Gastrocnemius medialis (tissue), 4 donors: ENCODE results near the gene PPP4R3C. TPM values are rescaled to one million over a fixed set of nuclear protein-coding genes. Genes with fewer than 3 reads are reported as not detected.
"Not testable (repeated sequence)": the region's sequence is repeated elsewhere in the genome, so short reads cannot be mapped to it uniquely, and the experiment has no call there.

Experiments
- ATAC-seq, 2 donors: fragments of 150-250 bp; one replicate each; pipeline ENCODE4 v1.9.1; 2016
- DNase-seq, 2 donors: peaks; one replicate each; pipeline ENCODE4 v3.0.0-alpha.2; 2019
- H3K27ac ChIP-seq, 4 donors: fragments of 200-600 bp; sonication (generic); 1 replicate in 1 of 4; 2 replicates in 3 of 4; pipeline ENCODE4 v1.5.1; 2016 to 2018; ENCODE audit warnings: mild to moderate bottlenecking in 2 of 4, moderate library complexity in 1 of 4
- H3K27me3 ChIP-seq, 3 donors: fragments of 200-600 bp; sonication (generic) in 2 of 3; 1 replicate in 1 of 3; 2 replicates in 2 of 3; pipeline versions ENCODE4 v1.5.1 to v1.6.0; 2016 to 2019; ENCODE audit warnings: mild to moderate bottlenecking in 1 of 3, moderate library complexity in 1 of 3
- H3K36me3 ChIP-seq, 2 donors: fragments of 200-600 bp; sonication (generic) in 1 of 2; one replicate each; pipeline ENCODE4 v1.5.1; 2017 to 2018
- H3K4me1 ChIP-seq, 2 donors: fragments of 200-600 bp; sonication (generic) in 1 of 2; one replicate each; pipeline ENCODE4 v1.5.1; 2016 to 2017; ENCODE audit warnings: mild to moderate bottlenecking in 2 of 2
- H3K4me3 ChIP-seq, 4 donors: fragments of 200-600 bp; sonication (generic) in 3 of 4; 1 replicate in 1 of 4; 2 replicates in 3 of 4; pipeline ENCODE4 v1.5.1; 2016 to 2019; ENCODE audit warnings: mild to moderate bottlenecking in 2 of 4
- H3K9me3 ChIP-seq, 3 donors: fragments of 200-600 bp; sonication (generic) in 2 of 3; 1 replicate in 1 of 3; 2 replicates in 2 of 3; pipeline ENCODE4 v1.5.1; 2016 to 2019
- POLR2A ChIP-seq, 2 donors: fragments of 450-650 bp; IDR thresholded peaks; one replicate each; pipeline ENCODE4 v1.6.1; 2017; ENCODE audit warnings: antibody characterized with exemption in 2 of 2, mild to moderate bottlenecking in 2 of 2, moderate library complexity in 2 of 2
- in situ Hi-C, 4 donors: fragments of 200-750 bp; cut with MboI; loops; one replicate each; pipeline versions ENCODE4 v1.15.0 to v1.8.0; 2017; ENCODE audit warnings: low sequenced_read_pairs in 4 of 4
- intact Hi-C: fragments of 100-400 bp; cut with DNase I; formaldehyde crosslinking; loops from one replicate; pipeline ENCODE4 v1.15.1; 2023; ENCODE audit warnings: low total_unique reads
- total RNA-seq, 4 donors: library from RNA; depleted of rRNA; stranded (reverse); fragments of >200 nt; gene quantifications; one replicate each; pipeline versions ENCODE4 v1.1.0 to v1.2.3, GENCODE V29; 2016
- TF ChIP-seq, protein P1 (sequence below), 5 experiments: fragments of 450-650 bp in 3 of 5; fragments of 200-600 bp in 2 of 5; sonication (generic) in 2 of 5; IDR thresholded peaks in 4 of 5; conservative IDR thresholded peaks in 1 of 5; 1 replicate in 4 of 5; 2 replicates in 1 of 5; pipeline ENCODE4 v1.5.1; 2016 to 2019; ENCODE audit warnings: antibody characterized with exemption in 5 of 5, mild to moderate bottlenecking in 3 of 5, moderate library complexity in 3 of 5

Gene PPP4R3C
- total RNA-seq, 4 donors from 2014 or later: not detected

DNA sequence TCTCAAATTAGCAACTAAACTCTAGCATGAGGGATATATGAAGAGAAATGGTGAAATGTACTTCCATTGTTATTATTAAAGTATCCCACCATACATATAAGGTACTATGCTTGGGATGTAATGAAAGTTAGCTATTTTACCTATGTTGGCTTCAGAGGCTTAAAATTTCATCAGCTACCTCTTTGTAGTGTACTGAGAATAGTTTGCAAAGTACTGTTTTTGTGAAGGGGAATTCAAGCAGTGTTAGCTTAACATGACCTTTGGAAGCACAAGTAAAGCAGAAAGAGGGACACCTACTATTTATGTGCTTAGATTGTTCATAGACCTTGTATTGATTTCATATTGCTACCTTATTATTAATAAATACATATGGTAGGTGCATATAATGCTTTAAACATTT lies 11.8 kb downstream of the PPP4R3C start:
- H3K27me3 ChIP-seq: no peaks in the 10 kb centered on the region
- H3K9me3 ChIP-seq: no peaks in the 10 kb centered on the region
- no peaks in the 10 kb centered on the region for H3K4me1 ChIP-seq
- intact Hi-C loops: no loop called here
- DNase-seq (no peak), ATAC-seq (no peak)
- TF ChIP-seq, protein P1, sequence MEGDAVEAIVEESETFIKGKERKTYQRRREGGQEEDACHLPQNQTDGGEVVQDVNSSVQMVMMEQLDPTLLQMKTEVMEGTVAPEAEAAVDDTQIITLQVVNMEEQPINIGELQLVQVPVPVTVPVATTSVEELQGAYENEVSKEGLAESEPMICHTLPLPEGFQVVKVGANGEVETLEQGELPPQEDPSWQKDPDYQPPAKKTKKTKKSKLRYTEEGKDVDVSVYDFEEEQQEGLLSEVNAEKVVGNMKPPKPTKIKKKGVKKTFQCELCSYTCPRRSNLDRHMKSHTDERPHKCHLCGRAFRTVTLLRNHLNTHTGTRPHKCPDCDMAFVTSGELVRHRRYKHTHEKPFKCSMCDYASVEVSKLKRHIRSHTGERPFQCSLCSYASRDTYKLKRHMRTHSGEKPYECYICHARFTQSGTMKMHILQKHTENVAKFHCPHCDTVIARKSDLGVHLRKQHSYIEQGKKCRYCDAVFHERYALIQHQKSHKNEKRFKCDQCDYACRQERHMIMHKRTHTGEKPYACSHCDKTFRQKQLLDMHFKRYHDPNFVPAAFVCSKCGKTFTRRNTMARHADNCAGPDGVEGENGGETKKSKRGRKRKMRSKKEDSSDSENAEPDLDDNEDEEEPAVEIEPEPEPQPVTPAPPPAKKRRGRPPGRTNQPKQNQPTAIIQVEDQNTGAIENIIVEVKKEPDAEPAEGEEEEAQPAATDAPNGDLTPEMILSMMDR (IDR thresholded peaks at IDR 0.05 in 4 of 5, conservative IDR thresholded peaks at IDR 0.05 in 1 of 5): no peak
- TF ChIP-seq POLR2A (IDR thresholded peaks at IDR 0.05): no peak
- in situ Hi-C loops: no loop called here
- H3K4me3 ChIP-seq: no peak overlapping the region
- H3K27ac ChIP-seq: no peak overlapping the region
- no peaks in the 10 kb centered on the region for H3K36me3 ChIP-seq

DNA sequence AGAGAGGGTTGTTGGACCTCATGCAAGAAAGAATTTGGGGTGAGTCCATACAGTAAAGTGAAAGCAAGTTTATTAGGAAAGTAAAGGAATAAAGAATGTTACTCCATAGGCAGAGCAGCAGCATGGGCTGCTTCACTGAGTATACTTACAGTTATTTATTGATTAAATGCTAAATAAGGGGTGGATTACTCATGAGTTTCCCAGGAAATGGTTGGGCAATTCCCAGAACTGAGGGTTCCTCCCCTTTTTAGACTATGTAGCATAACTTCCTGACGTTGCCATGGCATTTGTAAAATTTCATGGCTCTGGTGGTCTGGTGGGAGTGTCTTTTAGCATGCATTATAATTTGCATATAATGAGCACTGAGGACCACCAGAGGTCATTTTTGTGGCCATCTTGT lies 16.7 kb downstream of the PPP4R3C start:
- DNase-seq (no peak), ATAC-seq (no peak)
- Histone ChIP-seq H3K36me3 (no peaks in the 10 kb centered on the region), H3K4me1 (no peaks in the 10 kb centered on the region), H3K27ac (no peak overlapping the region), H3K4me3 (no peak overlapping the region), H3K9me3 (no peaks in the 10 kb centered on the region), H3K27me3 (no peaks in the 10 kb centered on the region)
- in situ Hi-C loops: no loop called here
- intact Hi-C loops: no loop called here
- no peak for TF ChIP-seq POLR2A (IDR thresholded peaks at IDR 0.05)
- TF ChIP-seq, protein P1 (IDR thresholded peaks at IDR 0.05 in 4 of 5, conservative IDR thresholded peaks at IDR 0.05 in 1 of 5): no peak

DNA sequence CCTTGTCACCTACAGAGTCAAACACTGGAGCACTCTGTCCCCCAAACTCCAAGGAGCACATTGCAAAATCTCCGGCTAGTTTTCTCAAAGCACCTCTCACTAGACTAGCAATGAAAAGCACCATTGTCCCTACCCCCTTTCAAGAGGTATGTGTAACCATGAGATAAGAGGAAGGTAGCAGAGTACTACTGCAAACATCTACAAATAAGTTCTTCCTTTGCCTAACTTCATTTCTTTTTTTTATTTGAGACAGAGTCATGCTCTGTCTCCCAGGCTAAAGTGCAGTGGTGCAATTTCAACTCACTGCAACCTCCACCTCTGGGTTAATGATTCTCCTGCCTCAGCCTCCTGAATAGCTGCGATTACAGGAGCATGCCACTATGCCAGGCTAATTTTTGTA lies 17.7 kb downstream of the PPP4R3C start:
- ATAC-seq: no peak
- TF ChIP-seq, protein P1 (IDR thresholded peaks at IDR 0.05 in 4 of 5, conservative IDR thresholded peaks at IDR 0.05 in 1 of 5): no peak
- no peak for TF ChIP-seq POLR2A (IDR thresholded peaks at IDR 0.05)
- H3K9me3 ChIP-seq: no peaks in the 10 kb centered on the region
- H3K4me3 ChIP-seq: no peak overlapping the region
- no peak for DNase-seq
- H3K27ac ChIP-seq: no peak overlapping the region
- no peaks in the 10 kb centered on the region for H3K27me3 ChIP-seq
- no peaks in the 10 kb centered on the region for H3K4me1 ChIP-seq
- in situ Hi-C loops: no loop called here
- H3K36me3 ChIP-seq: no peaks in the 10 kb centered on the region
- intact Hi-C loops: no loop called here

DNA sequence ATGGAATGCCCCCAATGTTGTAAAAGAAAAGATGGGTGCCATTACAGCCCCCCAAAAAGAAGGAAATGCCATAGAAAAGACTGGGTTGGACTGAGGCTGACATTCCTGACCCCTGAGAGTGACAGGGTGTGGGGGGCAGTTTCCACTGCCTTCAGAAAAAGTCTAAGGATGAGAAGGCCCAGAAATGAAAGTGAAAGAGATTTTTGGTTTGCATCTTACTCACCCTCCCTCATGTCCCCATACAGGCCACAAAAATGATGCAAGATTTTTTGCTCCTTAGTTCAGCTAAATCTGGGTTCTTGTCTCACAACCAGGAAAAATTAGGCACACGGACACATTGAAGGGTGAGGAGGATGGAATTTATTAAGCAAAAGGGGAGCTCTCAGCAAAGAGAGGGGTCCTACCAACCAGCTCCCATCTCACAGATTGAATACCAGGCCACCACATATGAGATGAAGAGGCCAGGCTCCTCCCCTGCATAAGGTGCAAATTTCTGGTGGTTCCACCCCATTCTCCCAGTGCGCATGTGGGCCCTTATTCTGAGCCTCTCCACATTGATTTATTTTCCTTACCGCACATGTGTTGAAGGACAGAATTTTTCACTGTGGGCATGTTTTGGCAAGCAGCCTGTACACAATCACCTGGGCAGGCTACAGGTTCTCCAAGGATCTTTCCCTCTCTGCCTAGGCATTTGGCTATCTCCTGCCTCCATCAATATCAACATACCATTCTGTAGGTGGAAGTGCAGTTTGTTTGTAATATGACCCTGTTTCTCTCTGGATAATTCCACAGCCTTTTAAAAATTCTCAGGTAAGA lies 18.8 kb downstream of the PPP4R3C start:
- Histone ChIP-seq H3K36me3 (no peaks in the 10 kb centered on the region), H3K4me3 (no peak overlapping the region), H3K4me1 (no peaks in the 10 kb centered on the region), H3K9me3 (no peaks in the 10 kb centered on the region), H3K27ac (no peak overlapping the region), H3K27me3 (no peaks in the 10 kb centered on the region)
- TF ChIP-seq POLR2A (IDR thresholded peaks at IDR 0.05): no peak
- TF ChIP-seq, protein P1 (IDR thresholded peaks at IDR 0.05 in 4 of 5, conservative IDR thresholded peaks at IDR 0.05 in 1 of 5): no peak
- in situ Hi-C loops: no loop called here
- DNase-seq (no peak), ATAC-seq (no peak)
- intact Hi-C loops: no loop called here

DNA sequence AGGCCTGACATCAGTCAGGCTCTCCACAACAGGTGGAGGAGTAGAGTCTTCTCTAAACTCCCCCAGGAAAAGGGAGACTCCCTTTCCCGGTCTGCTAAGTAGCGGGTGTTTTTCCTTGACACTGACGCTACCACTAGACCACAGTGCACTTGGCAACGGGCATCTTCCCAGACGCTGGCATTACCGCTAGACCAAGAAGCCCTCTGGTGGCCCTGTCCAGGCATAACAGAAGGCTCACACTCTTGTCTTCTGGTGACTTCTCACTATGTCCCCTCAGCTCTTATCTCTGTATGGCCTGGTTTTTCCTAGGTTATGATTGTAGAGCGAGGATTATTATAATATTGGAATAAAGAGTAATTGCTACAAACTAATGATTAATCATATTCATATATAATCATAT lies 20.7 kb downstream of the PPP4R3C start:
- H3K4me3 ChIP-seq, H3K27me3 ChIP-seq, H3K27ac ChIP-seq, H3K9me3 ChIP-seq, in situ Hi-C loops, DNase-seq, H3K4me1 ChIP-seq, ATAC-seq, H3K36me3 ChIP-seq, intact Hi-C loops: not testable (repeated sequence)
